GM19455 (cell line): Measurements from ENCODE around the gene PRR14.
"Not testable (repeated sequence)": the region's sequence is repeated elsewhere in the genome, so short reads cannot be mapped to it uniquely, and the experiment has no call there.

Experiments
- ATAC-seq: cut with Tn5 transposase; IDR thresholded peaks from one replicate; pipeline ENCODE4 v1.9.1; 2021; ENCODE audit not compliant: unreplicated experiment

Gene PRR14

DNA sequence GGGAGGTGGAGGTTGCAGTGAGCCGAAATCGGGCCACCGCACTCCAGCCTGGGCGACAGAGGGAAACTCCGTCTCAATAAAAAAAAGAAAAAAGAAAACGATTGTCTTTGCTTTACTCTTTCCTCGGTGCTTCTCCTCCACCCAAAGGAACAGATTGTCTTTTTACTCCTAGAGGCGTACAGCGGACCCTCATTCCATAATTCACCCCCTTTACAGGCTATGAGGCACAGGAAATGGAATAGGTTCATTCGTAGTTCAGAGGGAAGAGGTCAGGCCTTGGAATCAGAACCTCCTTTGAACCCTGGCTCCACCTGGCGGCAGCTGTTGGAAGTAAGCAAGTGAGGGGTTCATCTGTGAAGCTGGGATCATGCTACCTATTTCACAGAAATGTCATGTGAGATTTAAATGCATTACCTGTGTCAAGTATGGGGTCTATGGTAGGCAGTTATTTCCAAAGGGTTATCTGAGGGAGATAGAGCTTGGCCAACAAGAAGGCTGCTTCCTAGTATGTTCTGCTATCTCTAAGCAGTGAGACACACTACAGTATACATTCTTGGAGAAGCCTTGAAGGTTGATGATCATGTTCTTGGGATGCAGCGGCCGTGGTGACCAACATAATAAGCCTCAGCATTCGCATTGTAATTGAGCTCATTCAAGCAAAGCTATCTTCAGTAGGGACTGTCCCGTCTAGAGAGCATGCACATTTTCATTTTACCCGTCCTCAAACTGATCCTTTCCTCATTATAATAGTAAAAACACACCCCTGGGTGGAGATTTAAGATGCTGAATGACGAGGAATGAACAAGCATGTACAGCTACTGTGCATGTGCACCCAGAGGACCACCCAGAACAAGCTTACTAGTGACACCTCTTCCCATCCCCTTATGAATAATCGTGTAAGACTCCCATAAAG is 21.9 kb upstream of the PRR14 start:
- no peak for ATAC-seq

DNA sequence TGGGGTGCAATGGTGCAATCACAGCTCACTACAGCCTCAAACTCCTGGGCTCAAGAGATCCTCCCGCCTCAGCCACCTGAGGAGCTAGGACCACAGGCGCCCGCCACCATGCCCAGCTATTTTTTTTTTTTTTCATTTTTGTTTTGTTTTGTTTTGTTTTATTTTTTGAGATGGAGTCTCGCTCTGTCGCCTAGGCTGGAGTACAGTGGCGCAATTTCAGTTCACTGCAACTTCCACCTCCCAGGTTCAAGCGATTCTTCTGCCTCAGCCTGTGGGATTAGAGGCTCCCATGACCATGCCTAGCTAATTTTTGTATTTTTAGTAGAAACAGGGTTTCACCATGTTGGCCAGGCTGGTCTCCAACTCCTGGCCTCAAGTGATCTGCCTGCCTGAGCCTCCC is 18.3 kb upstream of the PRR14 start:
- ATAC-seq: not testable (repeated sequence)

DNA sequence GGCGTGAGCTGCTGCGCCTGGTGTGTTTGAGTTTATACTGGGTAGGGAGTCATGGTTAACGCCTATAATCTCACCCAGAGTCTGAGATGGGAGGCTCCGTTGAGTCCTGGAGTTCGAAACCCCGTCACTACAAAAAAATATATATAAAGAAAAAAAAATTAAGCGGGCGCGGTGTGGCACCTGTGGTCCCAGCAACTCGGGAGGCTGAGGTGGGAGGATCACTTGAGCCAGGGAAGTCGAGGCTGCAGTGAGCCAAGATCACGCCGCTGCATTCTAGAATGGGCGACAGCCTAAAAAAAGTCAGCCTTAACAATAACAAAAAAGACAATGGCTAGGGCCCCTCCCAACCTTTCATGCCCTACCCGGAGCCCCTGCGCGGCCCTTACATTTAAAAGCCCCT is 17.2 kb upstream of the PRR14 start:
- no peak for ATAC-seq

DNA sequence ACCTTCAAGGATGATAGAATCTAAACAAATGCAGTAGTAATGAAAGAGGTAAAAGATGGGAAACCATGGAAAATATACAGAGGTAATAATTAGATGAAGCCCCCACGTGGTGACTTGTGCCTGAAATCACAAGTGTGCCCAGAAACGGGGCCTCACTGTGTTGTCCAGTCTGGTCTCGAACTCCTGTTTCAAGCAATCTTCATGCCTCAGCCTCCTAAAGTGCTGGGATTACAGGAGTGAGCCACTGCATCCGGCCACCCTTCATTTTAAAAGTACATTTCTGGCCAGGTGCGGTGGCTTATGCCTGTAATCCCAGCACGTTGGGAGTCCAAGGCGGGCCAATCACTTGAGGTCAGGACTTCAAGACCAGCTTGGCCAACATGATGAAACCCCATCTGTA is 14.2 kb upstream of the PRR14 start:
- ATAC-seq: no peak

DNA sequence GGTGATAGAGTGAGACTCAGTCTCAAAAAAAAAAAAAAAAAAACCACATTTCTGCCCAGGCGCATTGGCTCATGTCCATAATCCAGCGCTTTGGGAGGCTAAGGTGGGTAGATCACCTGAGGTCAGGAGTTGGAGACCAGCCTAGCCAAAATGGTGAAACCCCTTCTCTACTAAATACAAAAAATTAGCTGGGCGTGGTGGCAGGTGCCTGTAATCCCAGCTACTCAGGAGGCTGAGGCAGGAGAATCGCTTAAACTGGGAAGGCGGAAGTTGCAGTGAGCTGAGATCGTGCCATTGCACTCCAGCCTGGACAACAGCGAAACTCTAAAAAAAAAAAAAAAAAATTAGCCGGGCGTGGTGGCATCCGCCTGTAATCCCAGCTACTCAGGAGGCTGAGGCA is 13.6 kb upstream of the PRR14 start:
- ATAC-seq: not testable (repeated sequence)

DNA sequence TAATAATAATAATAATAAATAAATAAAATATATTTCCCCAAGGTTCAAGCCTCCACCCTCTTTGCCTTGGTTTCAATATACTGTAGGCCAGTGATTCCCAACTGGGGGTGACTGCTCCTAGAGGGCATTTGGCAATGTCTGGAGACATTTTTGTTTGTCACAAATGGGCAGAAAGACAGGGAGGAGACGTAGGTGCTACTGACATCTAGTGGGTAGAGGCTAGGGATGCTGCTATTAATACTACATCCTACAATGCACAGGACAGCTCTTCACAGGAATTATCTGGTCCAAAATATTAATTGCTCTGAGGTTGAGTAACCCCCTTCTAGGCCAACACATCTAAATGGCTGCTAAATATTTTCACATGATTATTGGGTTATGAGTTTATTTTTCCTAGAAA is 12.8 kb upstream of the PRR14 start:
- ATAC-seq: no peak

DNA sequence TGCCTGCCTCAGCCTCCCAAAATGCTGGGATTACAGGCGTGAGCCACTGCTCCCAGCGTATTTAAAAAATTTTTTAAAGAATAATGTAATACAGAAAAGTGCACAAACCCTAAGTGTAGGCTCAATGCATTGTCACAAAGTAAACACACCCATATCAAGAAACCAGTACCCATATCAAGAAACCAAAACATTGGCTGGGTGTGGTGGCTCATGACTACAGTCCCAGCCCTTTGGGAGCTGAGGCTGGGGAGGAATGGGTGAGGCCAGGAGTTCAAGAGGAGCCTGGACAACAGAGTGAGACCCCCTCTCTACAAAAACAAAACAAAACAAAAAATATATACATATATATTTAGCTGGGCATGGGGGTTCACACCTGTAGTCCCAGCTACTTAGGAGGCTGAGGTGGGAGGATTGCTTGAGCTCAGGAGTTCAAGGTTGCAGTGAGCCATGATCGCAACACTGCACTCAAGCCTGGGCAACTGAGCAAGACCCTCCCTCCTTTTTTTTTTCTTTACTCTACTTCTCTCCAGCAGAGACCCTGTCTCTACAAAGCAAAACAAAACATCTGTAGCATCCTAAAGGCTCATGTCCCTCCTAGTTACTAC is 9.3 kb upstream of the PRR14 start:
- ATAC-seq: no peak

DNA sequence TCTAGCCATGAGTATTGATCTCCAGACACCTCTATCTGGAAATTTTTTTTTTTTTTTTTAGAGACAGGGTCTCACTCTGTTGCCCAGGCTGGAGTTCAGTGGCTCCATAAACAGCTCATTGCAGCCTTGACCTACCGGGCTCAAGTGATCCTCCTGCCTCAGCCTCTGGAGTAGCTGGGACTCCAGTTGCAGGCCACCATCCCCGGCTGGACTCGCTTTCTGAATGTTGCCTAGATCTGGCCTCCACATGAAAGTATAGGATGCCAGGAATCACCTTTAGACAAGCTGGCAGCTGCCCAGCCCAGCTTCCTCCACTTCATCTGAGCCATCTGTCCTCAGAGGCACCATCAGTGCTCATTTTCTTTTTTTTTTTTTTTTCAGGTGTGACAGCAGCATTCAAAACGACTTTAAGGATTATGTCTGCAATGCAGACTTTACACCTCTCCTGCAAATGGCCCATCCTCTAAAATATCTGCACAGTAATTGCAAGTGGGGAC is 6.4 kb upstream of the PRR14 start:
- no peak for ATAC-seq

DNA sequence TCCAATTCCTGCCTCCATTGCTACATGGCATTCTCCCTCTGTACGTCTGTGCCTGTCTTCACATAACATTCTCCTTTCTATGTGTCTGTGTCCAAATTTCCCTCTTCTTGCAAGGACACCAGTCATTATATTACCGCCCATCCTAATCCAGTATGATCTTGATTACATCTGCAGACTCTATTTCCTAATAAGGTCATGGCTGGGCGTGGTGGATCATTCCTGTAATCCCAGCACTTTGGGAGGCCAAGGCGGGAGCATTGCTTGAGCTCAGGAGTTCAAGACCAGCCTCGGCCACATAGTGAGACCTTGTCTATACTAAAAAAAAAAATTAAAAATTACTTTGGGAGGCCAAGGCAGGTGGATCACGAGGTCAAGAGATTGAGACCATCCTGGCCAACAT is 5.0 kb upstream of the PRR14 start:
- no peak for ATAC-seq

DNA sequence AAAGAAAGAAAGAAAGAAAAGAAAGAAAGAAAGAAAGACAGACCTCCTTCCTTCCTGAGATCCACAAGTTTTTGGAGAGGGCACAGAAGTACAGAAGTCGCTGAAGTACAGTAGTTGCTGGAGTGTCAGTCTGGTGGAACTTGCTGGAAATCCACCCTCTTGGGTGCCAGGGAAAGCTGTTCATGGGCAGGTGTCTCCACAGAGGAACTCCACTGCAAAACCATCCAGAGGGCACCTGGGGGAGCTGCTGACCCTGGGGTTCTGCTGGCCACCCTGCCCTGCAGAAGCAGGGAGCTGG is 3.5 kb upstream of the PRR14 start:
- ATAC-seq: no peak

DNA sequence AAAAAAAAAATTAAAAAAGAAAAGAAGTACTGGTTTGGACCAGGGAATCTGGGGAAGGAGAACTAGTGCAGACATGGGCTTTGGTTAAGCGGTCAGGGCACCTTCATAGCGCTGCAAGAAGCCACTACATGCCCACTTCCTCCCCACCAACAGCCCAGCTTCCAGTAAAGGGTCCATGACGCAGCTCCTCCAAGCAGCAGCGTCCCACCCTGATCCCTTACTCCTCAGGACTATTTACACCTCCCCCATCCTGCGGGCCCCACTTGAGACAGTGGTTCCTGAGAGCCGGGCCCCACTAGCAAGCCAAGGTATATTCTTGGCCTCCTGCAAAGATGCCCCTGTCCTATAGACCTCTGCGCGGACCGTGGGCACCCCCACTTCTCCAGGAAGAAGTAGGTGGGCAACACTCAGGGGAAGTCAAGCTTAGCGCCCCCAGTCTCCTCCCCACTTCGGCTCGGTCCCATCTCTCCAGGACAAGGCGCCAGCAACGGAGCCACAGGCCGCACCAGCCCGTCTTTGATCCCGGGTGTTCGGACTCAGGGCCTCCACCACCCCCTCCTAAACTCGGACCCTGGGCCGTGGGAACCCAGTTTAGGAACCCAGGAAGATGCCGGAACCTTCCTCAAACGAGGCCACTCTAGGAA is 913 bp upstream of the PRR14 start:
- ATAC-seq: peak; percentile 9

DNA sequence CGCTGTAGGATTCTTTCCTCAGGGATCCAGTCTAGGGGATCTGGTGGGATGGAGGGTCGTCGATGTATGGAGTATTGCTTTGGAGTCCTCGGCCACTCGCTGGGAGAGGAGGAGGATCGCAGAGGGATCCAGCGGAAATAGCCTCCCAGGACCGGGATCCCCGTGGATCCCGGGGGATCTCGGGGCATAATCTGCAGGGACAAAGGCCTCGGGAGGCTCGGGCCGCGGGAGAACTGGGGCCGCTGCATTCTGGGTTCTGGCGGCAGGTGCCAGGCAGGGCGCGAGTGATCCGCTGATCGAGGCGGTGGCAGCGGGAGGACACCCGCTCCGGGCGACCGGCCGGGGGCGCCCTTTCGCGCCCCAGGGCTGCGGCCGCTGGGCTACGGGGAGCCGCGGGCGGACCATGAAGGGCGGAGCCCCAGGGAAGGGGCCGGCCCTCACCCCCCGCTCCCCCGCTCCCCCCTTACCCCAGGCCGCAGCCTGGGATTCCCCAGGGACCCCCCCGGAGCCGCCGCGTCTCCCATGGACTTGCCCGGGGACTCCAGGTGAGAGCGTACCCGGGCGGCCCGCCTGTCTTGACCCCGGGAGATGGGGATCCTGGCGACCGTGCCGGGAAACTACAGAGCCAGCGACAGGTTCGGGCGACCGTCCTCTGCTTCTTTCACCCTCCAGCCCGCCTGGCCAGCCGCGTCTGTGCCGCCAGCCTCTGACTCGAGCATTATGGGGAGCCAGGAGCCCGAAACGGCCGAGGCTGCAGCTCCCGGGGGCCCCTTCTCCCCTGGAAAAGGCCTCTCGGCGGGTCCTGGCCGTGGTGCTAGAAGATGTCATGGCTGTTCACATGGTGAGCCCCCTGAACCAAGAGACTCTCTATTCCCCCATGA is 604 bp downstream of the PRR14 start:
- ATAC-seq: peak; percentile 45

DNA sequence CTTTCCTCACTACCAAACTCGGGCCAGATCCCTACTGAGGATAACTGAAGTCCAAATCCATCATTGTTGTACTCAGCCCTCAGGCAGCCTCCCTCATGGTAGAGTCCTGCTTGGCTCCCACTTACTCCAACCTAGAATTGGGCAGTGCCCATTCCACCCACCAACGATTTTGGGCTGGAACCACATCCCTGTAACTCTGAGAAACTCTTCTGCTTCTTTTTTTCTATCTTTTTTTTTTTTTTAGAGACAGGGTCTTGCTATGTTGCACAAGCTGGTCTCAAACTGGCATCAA is 1.2 kb downstream of the PRR14 start:
- ATAC-seq: no peak

DNA sequence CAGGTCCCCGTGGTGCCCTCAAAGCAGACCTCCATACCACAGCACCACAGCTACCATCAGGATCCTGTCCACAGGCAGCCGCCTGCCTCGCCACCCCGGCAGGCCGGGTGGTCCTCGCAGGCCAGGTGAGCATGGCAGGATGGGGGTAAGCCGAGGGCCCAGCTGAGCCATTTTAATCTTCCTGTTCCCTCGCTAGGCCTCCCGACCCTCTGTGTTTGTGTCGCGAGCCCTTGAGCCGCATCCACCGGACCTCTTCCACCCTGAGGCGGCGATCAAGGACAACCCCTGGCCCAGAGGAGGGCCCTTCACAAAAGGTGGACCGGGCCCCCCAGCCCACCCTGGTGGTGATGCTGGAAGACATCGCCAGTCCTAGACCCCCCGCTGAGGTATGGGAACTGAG is 2.0 kb downstream of the PRR14 start:
- no peak for ATAC-seq

DNA sequence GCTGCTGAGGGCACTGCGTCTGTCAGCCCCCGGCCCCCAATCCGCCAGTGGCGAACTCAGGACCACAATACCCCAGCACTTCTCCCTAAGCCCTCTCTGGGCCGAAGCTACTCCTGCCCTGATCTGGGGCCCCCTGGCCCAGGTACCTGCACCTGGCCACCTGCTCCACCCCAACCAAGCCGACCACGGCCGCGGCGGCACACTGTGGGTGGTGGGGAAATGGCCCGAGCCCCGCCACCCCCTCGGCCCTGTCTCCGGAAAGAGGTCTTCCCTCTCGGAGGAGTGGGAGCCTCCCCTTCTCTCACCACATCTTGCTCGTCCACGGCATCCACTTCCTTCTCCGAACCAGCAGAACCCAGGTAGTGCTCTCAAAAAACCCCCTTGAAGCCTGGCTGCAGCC is 4.1 kb downstream of the PRR14 start:
- ATAC-seq: no peak

DNA sequence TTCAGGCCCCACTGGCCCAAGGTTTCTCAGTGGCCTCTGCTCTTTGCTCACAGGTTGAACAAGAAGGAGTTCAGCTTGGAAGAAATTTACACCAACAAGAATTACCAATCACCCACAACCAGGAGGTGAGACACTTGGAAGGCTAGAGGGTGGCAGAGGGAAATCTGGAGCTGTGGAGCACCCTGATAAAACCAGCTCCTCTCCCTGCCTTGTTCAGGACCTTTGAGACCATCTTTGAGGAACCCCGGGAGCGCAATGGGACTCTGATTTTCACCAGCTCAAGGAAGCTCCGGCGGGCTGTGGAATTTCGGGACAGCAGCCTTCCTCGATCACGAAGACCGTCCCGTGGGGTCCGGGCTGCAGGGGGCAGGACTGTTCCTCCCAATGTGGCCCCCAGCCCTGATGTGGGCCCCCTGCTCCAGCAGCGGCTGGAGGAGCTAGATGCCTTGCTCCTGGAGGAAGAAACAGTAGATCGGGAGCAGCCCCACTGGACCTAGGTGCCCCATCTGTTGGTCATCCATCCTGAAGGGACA is 5.1 kb downstream of the PRR14 start:
- ATAC-seq: no peak

DNA sequence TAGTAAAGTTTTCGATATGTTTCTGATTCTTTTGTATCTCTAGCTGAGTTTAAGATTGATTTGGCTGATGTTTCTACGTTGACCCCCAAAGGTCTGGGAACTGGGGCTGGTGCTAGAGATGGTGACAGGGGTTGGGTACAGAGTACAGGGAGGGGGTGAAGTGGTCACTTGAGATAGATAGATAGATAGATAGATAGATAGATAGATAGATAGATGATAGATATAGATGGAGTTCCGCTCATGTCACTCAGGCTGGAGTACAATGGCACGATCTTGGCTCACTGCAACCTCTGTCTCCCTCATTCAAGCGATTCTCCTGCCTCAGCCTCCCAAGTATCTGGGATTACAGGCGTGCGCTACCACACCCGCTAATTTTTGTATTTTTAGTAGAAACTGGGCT is 5.6 kb downstream of the PRR14 start:
- ATAC-seq: no peak

DNA sequence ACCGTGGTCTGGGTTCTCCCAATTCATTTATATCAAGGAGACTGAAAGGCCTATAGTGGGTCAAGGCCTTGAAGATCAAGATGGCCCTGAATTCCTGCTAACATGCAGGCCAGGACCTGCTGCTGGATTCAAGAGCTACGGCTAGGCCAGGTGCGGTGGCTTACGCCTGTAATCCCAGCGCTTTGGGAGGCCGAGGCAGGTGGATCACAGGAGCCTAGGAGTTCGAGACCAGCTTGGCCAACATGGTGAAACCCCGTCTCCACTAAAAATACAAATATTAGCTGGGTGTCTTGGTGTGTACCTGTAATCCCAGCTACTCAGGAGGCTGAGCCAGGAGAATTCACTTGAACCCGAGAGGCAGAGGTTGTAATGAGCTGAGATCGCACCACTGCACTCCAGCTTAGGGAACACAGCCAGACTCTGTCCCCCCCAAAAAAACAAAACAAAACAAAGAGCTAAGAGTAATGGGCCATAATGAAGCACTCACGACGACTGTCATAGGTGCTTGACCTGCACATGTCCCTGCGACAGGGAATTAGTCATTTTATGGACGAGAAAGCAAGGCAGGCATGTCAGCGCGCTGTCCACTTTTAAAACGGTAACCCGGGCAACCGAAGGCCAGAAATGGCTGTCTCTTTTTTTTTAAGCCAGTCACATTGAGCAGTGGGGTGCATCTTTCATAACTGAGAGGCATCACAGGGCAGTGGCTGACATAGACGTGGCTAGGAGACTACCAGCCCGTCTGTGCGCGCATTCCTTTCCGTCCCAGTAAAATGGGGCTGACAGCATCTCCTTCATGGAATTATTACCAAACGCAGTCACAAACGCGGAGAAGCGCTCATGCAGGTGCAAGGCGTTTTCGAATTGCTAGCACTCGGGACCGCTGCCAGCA is 6.5 kb downstream of the PRR14 start:
- ATAC-seq: no peak

DNA sequence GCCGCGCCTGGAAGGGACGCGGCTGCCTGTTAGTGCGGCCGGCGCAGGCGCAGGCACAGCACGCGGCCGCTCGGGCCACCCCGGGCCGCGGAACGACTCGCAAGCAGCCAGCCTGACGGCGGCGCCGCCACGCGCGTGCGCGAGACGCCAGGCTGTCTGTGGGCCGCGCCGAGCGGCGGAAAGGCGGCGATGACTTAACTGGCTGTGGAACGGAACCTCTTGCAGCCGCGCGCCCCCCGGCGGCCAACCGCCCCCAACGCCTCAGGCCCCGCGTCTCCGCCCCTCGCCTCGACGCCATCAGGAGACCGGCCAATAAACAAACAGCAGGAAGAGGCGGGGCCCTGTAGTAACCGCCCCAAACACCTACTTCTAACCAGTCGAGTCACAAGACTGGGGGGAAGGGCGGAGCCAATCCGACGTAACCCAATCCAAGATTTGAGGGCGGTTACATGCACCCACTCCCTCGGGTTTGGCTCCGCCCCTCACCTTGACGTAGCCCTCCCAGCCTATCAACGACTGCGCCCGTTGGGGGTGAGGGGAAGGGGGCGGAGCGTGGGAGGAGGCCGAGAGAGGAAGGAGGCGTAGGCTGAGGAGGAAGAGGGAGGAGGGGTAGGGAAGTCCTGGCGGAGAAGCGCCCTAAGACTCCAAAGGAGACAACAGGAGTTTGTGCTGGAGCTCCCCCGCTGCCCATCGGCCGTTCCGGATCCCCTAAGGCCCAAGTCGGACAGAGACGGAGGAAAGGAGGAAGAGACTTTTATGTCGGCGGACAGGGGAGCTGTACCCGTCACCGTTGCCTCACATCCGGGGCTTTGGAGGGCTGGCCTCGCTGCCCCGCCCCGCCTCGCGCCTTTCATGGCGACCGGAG is 7.3 kb downstream of the PRR14 start, which contains the start of gene FBRS:
TSS of gene FBRS (plus strand) at position 566 of the 865 bp plus-strand sequence. CDS start 1,088 bp downstream, outside the sequence.
- ATAC-seq: peak; percentile 76
